ENCODE data around the gene LUC7L.
"Not testable (repeated sequence)": the region's sequence is repeated elsewhere in the genome, so short reads cannot be mapped to it uniquely, and the experiment has no call there.

Gene LUC7L

GRCh38 chr16:263182-263774 lies 34.0 kb upstream of the LUC7L start:
- no peak for DNase-seq

- no peak for DNase-seq
Measured at GRCh38 chr16:262121-262745, 33.0 kb upstream of the LUC7L start.

GRCh38 chr16:261031-261691 lies 31.9 kb upstream of the LUC7L start:
- no peak for DNase-seq

DNA sequence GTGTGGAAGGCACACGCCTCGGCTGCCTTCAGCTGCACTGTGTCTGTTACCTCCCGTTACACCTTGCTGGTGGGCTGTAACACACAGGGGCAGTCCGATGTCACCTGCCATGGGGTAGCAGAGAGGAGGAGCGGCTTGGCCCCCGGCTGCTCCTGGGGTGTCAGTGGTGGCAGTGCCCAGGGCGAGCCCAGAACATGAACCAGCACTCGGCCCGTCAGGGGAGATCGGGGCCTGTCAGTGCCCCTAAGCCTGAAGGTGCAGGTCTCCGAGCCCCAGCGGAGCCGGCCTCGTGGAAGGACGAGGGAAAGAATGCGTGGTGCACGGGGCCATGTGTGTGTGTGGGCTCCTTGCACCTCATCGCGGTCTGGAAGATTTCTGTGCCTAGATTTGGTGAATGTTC lies 31.1 kb upstream of the LUC7L start:
- DNase-seq = no peak

DNA sequence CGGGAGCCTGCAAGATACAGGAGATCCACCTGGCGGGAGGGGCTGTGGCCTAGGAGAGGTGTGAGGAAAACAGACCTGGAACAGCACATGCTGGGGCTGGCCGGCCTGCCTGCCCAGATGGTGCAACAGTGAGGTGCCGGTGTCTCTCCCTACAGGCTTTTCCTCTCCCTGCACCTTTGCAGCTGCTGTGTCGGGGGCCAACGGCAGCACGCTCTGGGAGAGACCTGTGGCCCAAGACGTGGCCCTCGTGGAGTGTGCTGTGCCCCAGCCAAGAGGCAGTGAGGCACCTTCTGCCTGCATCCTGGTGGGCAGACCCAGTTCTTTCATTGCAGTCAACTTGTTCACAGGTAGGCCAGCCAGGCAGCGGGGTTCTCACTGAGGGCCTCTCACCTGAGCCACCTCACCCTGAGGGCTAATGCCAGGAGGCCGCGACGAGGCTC lies 30.6 kb upstream of the LUC7L start:
- no peak for DNase-seq

DNA sequence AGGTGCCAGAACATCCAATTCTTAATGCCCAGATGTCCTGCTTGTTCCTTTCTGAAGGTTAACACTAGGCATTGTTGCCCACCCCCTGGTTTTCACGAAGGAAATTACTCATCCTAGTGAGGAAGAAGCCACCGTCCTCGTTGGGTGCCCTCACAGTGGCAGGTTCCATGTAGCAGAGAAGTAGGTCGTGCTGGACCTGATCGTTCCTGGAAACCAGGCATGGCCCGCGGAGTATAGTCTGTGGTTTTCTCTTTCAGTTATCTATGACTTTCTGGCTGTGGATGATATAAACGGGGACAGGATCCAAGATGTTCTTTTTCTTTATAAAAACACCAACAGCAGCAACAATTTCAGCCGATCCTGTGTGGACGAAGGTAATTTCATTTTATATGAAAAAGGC lies 30.0 kb upstream of the LUC7L start:
- no peak for DNase-seq

- DNase-seq = not testable (repeated sequence)
Measured at GRCh38 chr16:258091-258490, 28.8 kb upstream of the LUC7L start.

DNA sequence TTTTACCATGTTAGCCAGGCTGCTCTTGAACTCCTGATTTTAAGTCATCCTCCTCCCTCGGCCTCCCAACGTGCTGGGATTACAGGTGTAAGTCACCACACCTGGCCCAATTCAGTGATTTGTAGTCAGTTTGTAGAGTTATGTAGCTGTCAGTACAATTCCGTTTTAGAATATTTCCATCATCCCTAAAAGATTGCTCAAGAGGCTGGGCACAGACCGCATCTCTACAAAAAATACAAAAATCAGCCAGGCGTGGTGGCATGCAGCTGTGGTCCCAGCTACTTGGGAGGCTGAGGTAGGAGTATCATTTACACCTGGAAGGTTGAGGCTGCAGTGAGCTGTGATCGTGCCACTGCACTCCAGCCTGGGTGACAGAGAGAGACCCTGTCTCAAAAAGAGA lies 25.9 kb upstream of the LUC7L start:
- no peak for DNase-seq

DNA sequence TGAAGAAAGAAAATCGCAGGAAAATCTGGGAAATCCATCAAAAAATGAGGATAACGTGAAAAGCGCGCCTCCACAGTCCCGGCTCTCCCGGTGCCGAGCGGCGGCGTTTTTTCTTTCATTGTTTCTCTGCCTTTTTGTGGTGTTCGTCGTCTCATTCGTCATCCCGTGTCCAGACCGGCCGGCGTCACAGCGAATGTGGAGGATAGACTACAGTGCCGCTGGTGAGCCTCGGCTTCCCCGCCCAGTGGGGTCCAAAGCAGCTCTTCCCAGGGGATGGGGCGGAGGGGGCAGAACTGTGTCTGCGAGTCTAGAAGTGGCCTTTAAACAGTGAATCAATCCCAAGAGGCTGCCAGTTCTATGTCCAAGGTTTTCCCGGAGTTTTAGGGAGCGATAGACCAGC lies 25.2 kb upstream of the LUC7L start:
- no peak for DNase-seq

DNA sequence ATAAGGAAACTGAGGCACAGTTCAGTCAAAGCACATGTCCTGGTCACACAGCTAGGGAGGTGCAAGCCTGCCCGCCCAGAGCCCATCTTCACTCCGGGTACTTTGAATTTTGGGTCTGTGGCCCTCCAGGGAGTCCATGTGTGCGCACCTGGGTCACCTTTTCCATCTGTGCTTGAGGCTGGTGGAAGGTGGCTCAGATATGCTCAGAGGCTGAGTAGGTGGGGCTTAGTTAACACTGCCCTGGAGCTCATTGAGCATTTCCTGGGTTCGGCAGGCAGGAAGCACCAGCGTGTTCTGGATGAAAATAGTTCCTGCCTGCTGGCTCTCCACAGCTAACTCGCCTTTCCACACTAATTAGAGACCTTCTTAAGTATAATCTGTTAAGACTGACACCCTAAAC lies 24.6 kb upstream of the LUC7L start:
- no peak for DNase-seq

DNA sequence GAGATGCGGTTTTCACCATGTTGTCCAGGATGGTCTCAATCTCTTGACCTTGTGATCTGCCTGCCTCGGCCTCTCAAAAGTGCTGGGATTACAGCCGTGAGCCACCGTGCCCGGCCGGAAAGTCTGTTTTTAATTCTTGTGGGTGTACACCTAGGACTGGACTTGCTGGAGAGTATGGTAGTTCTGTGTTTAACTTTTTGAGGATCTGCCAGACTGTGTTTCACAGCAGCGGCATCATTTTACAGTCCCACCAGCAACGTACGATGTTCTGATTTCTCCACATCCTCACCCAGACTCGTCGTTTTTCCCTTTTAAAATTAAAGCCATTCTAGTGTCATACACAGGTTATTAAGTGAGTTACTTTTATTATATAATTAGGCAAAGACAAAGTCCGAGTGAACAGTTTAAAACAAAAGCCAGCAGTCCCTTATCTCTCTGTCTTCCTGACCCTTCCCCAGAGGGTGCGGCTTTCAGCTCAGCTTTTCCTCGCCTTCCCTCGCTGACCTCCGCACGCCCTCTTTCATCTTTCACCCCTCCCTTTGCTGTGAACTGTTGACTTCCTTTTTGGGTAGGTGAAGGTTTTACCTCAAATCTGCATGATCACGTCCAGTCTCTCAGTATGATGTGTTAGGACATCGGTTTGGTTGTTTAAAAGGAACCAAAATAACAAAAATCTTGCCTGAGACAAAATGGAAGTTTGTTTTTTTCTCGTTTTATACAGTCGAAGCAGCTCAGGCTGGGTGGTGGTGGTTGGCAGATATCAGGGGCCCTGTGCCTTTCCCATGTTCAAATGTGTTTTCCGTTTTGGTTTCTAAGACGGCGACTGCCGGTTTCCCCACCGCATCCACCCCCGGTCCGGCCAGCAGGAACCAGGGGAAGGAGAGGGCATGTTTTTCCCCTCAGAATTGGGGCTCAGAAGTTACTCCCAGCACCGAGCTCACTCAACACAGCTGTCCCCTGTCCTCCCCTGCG lies 23.4 kb upstream of the LUC7L start:
- peak; percentile 30 to 43 for DNase-seq

DNA sequence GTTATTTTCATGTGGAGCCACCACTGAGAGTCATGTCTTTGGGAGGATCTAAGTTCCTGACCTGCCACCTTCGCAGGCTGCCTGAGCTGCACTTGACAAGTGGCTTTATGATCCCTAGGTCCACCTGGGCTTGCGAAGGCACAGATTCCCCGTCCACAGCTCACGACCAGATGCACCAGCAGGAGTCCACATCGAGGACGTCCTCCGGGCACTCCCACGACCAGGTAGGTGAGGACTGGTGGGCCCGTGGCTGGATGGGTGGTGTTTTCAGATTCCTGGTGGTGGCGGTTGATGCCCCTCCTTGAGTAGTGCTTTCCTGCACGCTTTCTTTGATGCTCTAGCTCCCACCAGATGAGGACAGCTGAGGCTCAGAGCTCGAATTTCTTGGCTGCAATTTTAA lies 20.2 kb upstream of the LUC7L start:
- no peak for DNase-seq

DNA sequence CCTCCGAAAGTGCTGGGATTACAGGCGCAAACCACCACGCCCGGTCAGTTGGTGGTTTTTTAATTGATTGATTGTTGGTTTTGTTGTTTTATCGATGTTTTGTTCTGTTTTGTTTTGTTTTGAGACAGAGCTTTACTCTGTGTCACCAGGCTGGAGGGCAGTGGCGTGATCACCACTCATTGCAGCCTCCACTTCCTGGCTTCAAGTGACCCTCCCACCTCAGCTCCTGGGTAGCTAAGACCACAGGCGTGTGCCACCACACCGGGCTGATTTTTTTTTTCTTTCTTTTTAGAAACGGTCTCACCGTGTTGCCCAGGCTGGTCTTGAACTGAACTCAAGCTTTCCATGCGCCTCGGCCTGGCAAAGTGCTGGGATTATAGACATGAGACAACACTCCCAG lies 17.8 kb upstream of the LUC7L start:
- no peak for DNase-seq

GRCh38 chr16:245105-245504 lies 15.9 kb upstream of the LUC7L start:
- DNase-seq = no peak

GRCh38 chr16:243348-243747 lies 14.1 kb upstream of the LUC7L start:
- DNase-seq = no peak

GRCh38 chr16:242281-242680 lies 13.0 kb upstream of the LUC7L start:
- no peak for DNase-seq

DNA sequence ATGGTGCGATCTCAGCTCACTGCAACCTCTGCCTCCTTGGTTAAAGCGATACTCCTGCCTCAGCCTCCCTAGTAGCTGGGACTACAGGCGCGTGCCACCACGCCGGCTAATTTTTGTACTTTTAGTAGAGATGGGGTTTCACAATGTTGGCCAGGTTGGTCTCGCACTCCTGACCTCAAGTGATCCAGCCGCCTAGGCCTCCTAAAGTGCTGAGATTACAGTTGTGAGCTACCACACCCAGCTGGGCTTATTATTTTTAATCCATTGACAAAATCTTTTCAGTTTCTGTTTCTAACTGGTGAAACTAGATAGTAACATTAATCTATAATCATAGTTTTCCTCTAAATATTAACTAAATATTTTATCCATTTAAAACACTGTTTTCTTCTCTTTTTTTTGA lies 11.3 kb upstream of the LUC7L start:
- DNase-seq = no peak

DNA sequence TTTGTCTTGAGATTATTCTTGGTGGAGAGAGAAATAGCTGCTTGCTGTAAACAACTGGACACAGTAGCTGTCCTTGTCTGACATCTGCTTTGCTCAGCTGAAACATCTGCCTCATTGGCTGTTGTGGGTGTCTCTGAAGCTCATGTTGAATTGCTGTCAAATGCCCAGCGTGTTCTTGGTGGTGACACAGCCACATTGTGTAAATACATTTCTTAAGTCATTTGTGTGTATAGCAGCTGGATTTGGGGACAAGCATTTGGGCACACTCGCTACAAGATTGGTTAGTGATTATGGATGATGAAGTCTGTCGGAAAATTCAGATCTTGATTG lies 10.7 kb upstream of the LUC7L start:
- DNase-seq = no peak

DNA sequence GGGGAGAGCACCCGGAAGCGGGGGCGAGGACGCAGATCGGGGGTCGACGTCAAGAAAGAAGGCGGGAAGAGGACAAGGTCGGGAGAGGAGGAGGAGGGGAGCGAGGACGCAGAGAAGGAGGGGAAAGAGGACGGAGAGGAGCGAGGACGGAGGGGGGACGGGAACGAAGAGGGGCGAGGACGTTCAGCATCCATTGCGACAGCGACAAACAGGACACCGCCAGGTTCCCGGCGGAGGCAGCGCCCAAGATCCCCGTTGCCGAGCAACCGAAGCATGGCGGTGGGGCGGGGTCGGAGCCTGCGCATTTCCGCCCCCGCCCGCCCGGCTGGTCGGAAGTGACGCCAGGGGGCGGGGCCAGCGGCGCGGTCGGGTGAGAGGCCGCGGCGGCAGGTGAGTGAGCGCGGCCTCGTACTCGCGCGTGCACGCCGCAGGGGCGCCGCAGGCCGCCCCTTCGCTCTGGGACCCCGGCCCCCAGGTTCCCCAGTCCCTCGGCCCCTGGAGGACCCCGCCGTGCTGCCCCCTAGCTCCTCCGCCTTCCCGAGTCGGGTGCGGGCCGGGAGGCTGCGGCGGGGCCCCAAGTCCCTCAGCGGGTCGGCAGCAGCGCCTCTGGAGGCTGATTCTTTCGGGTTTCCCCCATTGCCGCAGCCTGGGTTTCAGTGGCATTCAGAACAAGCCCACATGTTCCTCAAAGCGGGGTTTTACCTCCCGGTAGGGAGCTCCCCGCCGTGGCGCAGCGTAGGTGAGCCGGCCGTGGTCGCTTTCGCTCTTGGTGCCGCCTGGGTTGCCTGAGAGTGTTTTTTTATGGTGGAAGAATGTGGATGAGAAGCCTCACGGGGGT lies 5.4 kb upstream of the LUC7L start, which contains the start of gene FAM234A:
FAM234A (plus strand) TSS at position 354 of the 838 bp plus-strand sequence. CDS start 19,593 bp downstream, outside the sequence.
- peak; percentile 96 to 97 for DNase-seq

- no peak for DNase-seq
Measured at GRCh38 chr16:230949-231348, 1.7 kb upstream of the LUC7L start.

DNA sequence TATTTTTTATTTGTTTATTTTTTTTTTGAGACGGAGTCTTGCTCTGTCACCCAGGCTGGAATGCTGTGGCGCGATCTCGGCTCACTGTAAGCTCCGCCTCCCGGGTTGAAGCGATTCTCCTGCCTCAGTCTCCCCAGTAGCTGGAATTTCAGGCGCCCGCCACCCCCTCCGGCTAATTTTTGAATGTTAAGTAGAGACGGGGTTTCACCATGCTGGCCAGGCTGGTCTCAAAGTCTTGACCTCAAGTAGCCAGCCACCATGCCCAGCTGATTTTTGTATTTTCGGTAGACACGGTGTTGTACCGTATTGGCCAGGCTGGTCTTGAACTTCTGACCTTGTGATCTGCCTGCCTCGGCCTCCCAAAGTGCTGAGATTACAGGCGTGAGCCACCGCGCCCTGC lies 1.1 kb upstream of the LUC7L start:
- not testable (repeated sequence) for DNase-seq

DNA sequence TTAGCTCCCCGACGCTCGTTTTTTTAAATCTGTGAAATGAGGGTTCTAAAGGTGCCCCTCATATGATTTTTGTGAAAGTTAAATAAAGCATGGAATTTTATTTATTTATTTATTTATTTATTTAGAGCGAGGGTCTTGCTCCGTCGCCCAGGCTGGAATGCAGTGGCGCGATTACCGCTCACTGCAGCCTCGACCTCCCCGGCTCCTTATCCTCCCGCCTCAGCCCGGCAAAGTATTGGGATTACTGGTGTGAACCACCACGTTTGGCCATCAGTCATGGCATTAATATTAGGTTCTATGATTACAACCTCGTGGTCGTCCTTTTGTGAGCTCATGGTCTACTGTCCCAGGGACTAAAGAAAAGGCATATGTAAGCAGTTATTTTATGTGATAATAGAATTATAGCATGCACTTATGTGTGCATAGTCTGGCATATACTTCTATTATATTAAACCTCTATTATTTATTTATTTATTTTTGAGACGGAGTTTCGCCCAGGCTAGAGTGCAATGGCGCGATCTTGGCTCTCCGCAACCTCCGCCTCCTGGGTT lies 557 bp upstream of the LUC7L start:
- no peak for DNase-seq
